ENCODE results near the gene SGMS2.

DNA sequence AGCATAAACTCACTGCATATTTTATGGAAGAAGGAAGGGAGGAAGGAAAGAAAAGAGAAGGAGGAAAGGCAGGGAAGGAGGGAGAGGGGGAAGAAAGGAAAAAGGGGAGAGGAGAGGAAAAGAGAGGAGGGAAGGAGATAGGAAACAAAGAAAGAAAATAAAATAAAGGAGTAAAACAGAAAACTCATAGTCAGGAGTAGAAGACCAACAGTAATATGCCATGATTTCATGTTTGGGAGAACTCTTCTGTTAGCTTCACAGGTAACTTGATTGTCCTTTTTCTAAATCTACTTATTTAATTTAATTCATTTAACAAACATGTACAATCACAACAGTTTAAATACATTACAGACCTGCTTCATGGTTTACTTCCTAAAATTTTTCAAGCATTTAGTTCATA lies 46.8 kb upstream of the SGMS2 start:
- no peak for TF ChIP-seq CTCF (IDR thresholded peaks at IDR 0.05 in 2 of 3, conservative IDR thresholded peaks at IDR 0.05 in 1 of 3; ENCODE audit: insufficient read depth in 2 of 3, low read depth in 1 of 3, low read length in 3 of 3)
- no peak for TF ChIP-seq EZH2 (IDR thresholded peaks at IDR 0.05; ENCODE audit: borderline replicate concordance, low read depth, low read length)
- no peak for TF ChIP-seq ZBTB1 (CRISPR knock-in tag; IDR thresholded peaks at IDR 0.05; ENCODE audit: borderline replicate concordance, low read depth)
- TF ChIP-seq, protein P1, sequence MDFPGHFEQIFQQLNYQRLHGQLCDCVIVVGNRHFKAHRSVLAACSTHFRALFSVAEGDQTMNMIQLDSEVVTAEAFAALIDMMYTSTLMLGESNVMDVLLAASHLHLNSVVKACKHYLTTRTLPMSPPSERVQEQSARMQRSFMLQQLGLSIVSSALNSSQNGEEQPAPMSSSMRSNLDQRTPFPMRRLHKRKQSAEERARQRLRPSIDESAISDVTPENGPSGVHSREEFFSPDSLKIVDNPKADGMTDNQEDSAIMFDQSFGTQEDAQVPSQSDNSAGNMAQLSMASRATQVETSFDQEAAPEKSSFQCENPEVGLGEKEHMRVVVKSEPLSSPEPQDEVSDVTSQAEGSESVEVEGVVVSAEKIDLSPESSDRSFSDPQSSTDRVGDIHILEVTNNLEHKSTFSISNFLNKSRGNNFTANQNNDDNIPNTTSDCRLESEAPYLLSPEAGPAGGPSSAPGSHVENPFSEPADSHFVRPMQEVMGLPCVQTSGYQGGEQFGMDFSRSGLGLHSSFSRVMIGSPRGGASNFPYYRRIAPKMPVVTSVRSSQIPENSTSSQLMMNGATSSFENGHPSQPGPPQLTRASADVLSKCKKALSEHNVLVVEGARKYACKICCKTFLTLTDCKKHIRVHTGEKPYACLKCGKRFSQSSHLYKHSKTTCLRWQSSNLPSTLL (IDR thresholded peaks at IDR 0.05): no peak
- TF ChIP-seq SAFB2 (IDR thresholded peaks at IDR 0.05; ENCODE audit: borderline replicate concordance, low read depth, low read length, severe bottlenecking): no peak
- no peak for TF ChIP-seq ZHX1 (conservative IDR thresholded peaks at IDR 0.05; ENCODE audit: low read length)
